SJCRH30 (cell line): ENCODE data around the gene CFI. TPM values are rescaled to one million over a fixed set of nuclear protein-coding genes. Genes with fewer than 3 reads are reported as not detected.

Experiments used
- DNase-seq, 2 experiments: peaks; one replicate each; pipeline ENCODE4 v3.0.0-alpha.2; 2015 to 2020
- H3K27ac ChIP-seq: fragments of 250-450 bp; sonication (Bioruptor Pico); 2 replicates; pipeline ENCODE4 v1.5.1; 2020; ENCODE audit warnings: mild to moderate bottlenecking, moderate library complexity
- H3K27me3 ChIP-seq: fragments of 250-450 bp; sonication (Bioruptor Pico); 2 replicates; pipeline ENCODE4 v1.5.1; 2020; ENCODE audit warnings: mild to moderate bottlenecking, moderate library complexity
- H3K36me3 ChIP-seq: fragments of 250-450 bp; sonication (Bioruptor Pico); 2 replicates; pipeline ENCODE4 v1.5.1; 2020; ENCODE audit warnings: mild to moderate bottlenecking, moderate library complexity
- H3K4me1 ChIP-seq: fragments of 250-450 bp; sonication (Bioruptor Pico); 2 replicates; pipeline ENCODE4 v1.5.1; 2020; ENCODE audit warnings: mild to moderate bottlenecking, moderate library complexity
- H3K4me3 ChIP-seq: fragments of 250-450 bp; sonication (Bioruptor Pico); 2 replicates; pipeline ENCODE4 v1.5.1; 2020; ENCODE audit warnings: mild to moderate bottlenecking, moderate library complexity
- H3K9me3 ChIP-seq: fragments of 250-450 bp; sonication (Bioruptor Pico); replicated peaks from 2 replicates; pipeline ENCODE4 v1.5.1; 2020; ENCODE audit warnings: mild to moderate bottlenecking, moderate library complexity
- total RNA-seq: library from RNA; depleted of rRNA; stranded (reverse); fragments of >200 nt; shearing (Covaris generic); gene quantifications from 2 replicates; pipeline ENCODE4 v1.2.3, GENCODE V29; 2014

CFI gene
- total RNA-seq, 1 experiment from 2014 or later: 27.0 TPM

GRCh38 chr4:109760682-109761081 lies 41.1 kb downstream of the CFI start:
- Histone ChIP-seq H3K27ac (no peak overlapping the region), H3K36me3 (no peaks in the 10 kb centered on the region; the same call in 1 of the 2 replicates), H3K4me3 (no peak overlapping the region), H3K4me1 (no peaks in the 10 kb centered on the region), H3K9me3 (no peaks in the 10 kb centered on the region), H3K27me3 (no peaks in the 10 kb centered on the region)
- DNase-seq: no peak

GRCh38 chr4:109755656-109756055 lies 46.1 kb downstream of the CFI start:
- Histone ChIP-seq H3K9me3 (no peaks in the 10 kb centered on the region), H3K27ac (no peak overlapping the region), H3K4me3 (no peak overlapping the region), H3K4me1 (no peaks in the 10 kb centered on the region), H3K36me3 (no peaks in the 10 kb centered on the region), H3K27me3 (no peaks in the 10 kb centered on the region)
- DNase-seq: no peak

- Histone ChIP-seq H3K27ac (no peak overlapping the region), H3K27me3 (no peaks in the 10 kb centered on the region), H3K4me1 (no peaks in the 10 kb centered on the region), H3K36me3 (no peaks in the 10 kb centered on the region), H3K4me3 (no peak overlapping the region), H3K9me3 (no peaks in the 10 kb centered on the region)
- no peak for DNase-seq
Measured at GRCh38 chr4:109754093-109754857, 47.5 kb downstream of the CFI start.

GRCh38 chr4:109752525-109752924 lies 49.3 kb downstream of the CFI start:
- Histone ChIP-seq H3K27me3 (no peaks in the 10 kb centered on the region), H3K27ac (no peak overlapping the region)

GRCh38 chr4:109751852-109752251 lies 49.9 kb downstream of the CFI start:
- no peak overlapping the region for H3K27ac ChIP-seq
- H3K27me3 ChIP-seq: no peaks in the 10 kb centered on the region
- no peaks in the 10 kb centered on the region for H3K4me1 ChIP-seq
- H3K4me3 ChIP-seq: no peak overlapping the region
- no peaks in the 10 kb centered on the region for H3K9me3 ChIP-seq
- H3K36me3 ChIP-seq: no peaks in the 10 kb centered on the region
- DNase-seq: no peak

More at GRCh38 chr4:109752525-109752924, 49.3 kb downstream of the CFI start:
- H3K9me3 ChIP-seq: no peaks in the 10 kb centered on the region
- no peak overlapping the region for H3K4me3 ChIP-seq
- no peaks in the 10 kb centered on the region for H3K4me1 ChIP-seq
- H3K36me3 ChIP-seq: no peaks in the 10 kb centered on the region
- DNase-seq: peak in 1 of 2 experiments; percentile 24

GRCh38 chr4:109750652-109751244 lies 51.1 kb downstream of the CFI start:
- DNase-seq: no peak
- Histone ChIP-seq H3K27ac (no peak overlapping the region), H3K4me3 (no peak overlapping the region), H3K4me1 (no peaks in the 10 kb centered on the region), H3K36me3 (no peaks in the 10 kb centered on the region), H3K9me3 (no peaks in the 10 kb centered on the region), H3K27me3 (no peaks in the 10 kb centered on the region)

- Histone ChIP-seq H3K27me3 (no peaks in the 10 kb centered on the region), H3K9me3 (no peaks in the 10 kb centered on the region), H3K4me3 (no peak overlapping the region), H3K36me3 (no peaks in the 10 kb centered on the region), H3K4me1 (no peaks in the 10 kb centered on the region), H3K27ac (no peak overlapping the region)
- no peak for DNase-seq
Measured at GRCh38 chr4:109749388-109750082, 52.3 kb downstream of the CFI start.

- DNase-seq: no peak
- Histone ChIP-seq H3K27ac (no peak overlapping the region), H3K36me3 (no peaks in the 10 kb centered on the region), H3K27me3 (no peaks in the 10 kb centered on the region), H3K4me3 (no peak overlapping the region), H3K9me3 (no peaks in the 10 kb centered on the region), H3K4me1 (no peaks in the 10 kb centered on the region)
Measured at GRCh38 chr4:109748114-109748513, 53.7 kb downstream of the CFI start.

- H3K9me3 ChIP-seq: no peaks in the 10 kb centered on the region
- no peaks in the 10 kb centered on the region for H3K4me1 ChIP-seq
- no peak overlapping the region for H3K4me3 ChIP-seq
- no peaks in the 10 kb centered on the region for H3K36me3 ChIP-seq
- no peaks in the 10 kb centered on the region for H3K27me3 ChIP-seq
- no peak overlapping the region for H3K27ac ChIP-seq
- no peak for DNase-seq
Measured at GRCh38 chr4:109746728-109747127, 55.1 kb downstream of the CFI start.

- Histone ChIP-seq H3K27me3 (no peaks in the 10 kb centered on the region), H3K4me1 (no peaks in the 10 kb centered on the region), H3K9me3 (no peaks in the 10 kb centered on the region)
Measured at GRCh38 chr4:109745830-109746229, 56.0 kb downstream of the CFI start.

GRCh38 chr4:109739547-109739946 lies 62.3 kb downstream of the CFI start:
- DNase-seq: no peak

More at GRCh38 chr4:109745830-109746229, 56.0 kb downstream of the CFI start:
- Histone ChIP-seq H3K4me3 (no peak overlapping the region), H3K36me3 (no peaks in the 10 kb centered on the region), H3K27ac (no peak overlapping the region)
- DNase-seq: no peak

GRCh38 chr4:109738104-109738872 lies 63.5 kb downstream of the CFI start:
- H3K4me3 ChIP-seq: no peak overlapping the region
- no peak for DNase-seq
- H3K36me3 ChIP-seq: no peaks in the 10 kb centered on the region
- no peaks in the 10 kb centered on the region for H3K4me1 ChIP-seq
- no peaks in the 10 kb centered on the region for H3K27me3 ChIP-seq
- no peaks in the 10 kb centered on the region for H3K9me3 ChIP-seq
- no peak overlapping the region for H3K27ac ChIP-seq

More at GRCh38 chr4:109739547-109739946, 62.3 kb downstream of the CFI start:
- no peaks in the 10 kb centered on the region for H3K9me3 ChIP-seq
- no peaks in the 10 kb centered on the region for H3K36me3 ChIP-seq
- H3K4me3 ChIP-seq: no peak overlapping the region
- H3K27ac ChIP-seq: no peak overlapping the region
- no peaks in the 10 kb centered on the region for H3K27me3 ChIP-seq
- no peaks in the 10 kb centered on the region for H3K4me1 ChIP-seq

- no peak for DNase-seq
Measured at GRCh38 chr4:109735566-109736365, 66.0 kb downstream of the CFI start.

GRCh38 chr4:109733728-109734127 lies 68.1 kb downstream of the CFI start:
- Histone ChIP-seq H3K4me1 (0 out of 2 replicates have a peak, but pooled peaks cover 7% of the 10 kb centered on the region), H3K27ac (no peak overlapping the region), H3K9me3 (no peaks in the 10 kb centered on the region), H3K4me3 (no peak overlapping the region), H3K27me3 (no peaks in the 10 kb centered on the region), H3K36me3 (no peaks in the 10 kb centered on the region)
- no peak for DNase-seq

More at GRCh38 chr4:109735566-109736365, 66.0 kb downstream of the CFI start:
- Histone ChIP-seq H3K36me3 (no peaks in the 10 kb centered on the region), H3K27me3 (no peaks in the 10 kb centered on the region), H3K27ac (no peak overlapping the region), H3K4me1 (0 out of 2 replicates have a peak, but pooled peaks cover 7% of the 10 kb centered on the region), H3K4me3 (no peak overlapping the region), H3K9me3 (no peaks in the 10 kb centered on the region)
